ENCODE results near the gene FAM117A. TPM values are rescaled to one million over a fixed set of nuclear protein-coding genes. Genes with fewer than 3 reads are reported as not detected.

The FAM117A gene
- total and polyA plus RNA-seq, 2 donors (not counting 3 experiments of a cell fraction or from before 2014, with no cell fraction given) = 12.2 to 24.1 TPM

GRCh38 chr17:49748223-49748622, 15.7 kb downstream of the FAM117A start:
- FAIRE-seq (no peak), DNase-seq (ENCODE audit: low read depth, low spot score) (no peak)
- Histone ChIP-seq H2AFZ (ENCODE audit: low read depth, low read length) (no peak overlapping the region), H3K4me1 (ENCODE audit: control insufficient read depth, extremely low read depth, insufficient read depth, low read length) (no peaks in the 10 kb centered on the region), H3K9me1 (replicated peaks; ENCODE audit: control insufficient read depth, extremely low read depth, insufficient read depth, low read length) (no peaks in the 10 kb centered on the region), H3K9ac (replicated peaks; ENCODE audit: extremely low read depth, insufficient read depth, low read length) (no peak overlapping the region), H3K36me3 (ENCODE audit: control insufficient read depth in 2 of 2, extremely low read depth in 1 of 2, insufficient read depth in 2 of 2, low read length in 2 of 2) (peaks cover 0 to 6% of the 10 kb centered on the region in 2 experiments), H3K27ac (ENCODE audit: insufficient read depth, low read depth, low read length) (no peak overlapping the region), H3K4me3 (replicated peaks in 1 of 3; ENCODE audit: insufficient read depth in 1 of 3, low read depth in 1 of 3, low read length in 3 of 3) (no peak overlapping the region), H4K20me1 (replicated peaks; ENCODE audit: control insufficient read depth, extremely low read depth, insufficient read depth, low read length) (no peaks in the 10 kb centered on the region), H3K9me3 (replicated peaks; ENCODE audit: control insufficient read depth, insufficient read depth, low read length) (no peaks in the 10 kb centered on the region), H3K27me3 (ENCODE audit: control insufficient read depth in 2 of 2, insufficient read depth in 2 of 2, low read length in 2 of 2) (no peaks in the 10 kb centered on the region), H3K79me2 (ENCODE audit: control insufficient read depth, insufficient read depth, low read length) (no peaks in the 10 kb centered on the region), H3K4me2 (ENCODE audit: insufficient read depth, low read length) (no peak overlapping the region)
- no peak for TF ChIP-seq JUN (IDR thresholded peaks at IDR 0.05; ENCODE audit: borderline replicate concordance, insufficient read depth, insufficient read length, low read depth)
- TF ChIP-seq, protein P1, sequence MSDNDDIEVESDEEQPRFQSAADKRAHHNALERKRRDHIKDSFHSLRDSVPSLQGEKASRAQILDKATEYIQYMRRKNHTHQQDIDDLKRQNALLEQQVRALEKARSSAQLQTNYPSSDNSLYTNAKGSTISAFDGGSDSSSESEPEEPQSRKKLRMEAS (IDR thresholded peaks at IDR 0.05; ENCODE audit: insufficient read depth, insufficient read length) = no peak
- TF ChIP-seq POLR2AphosphoS5 (IDR thresholded peaks at IDR 0.05; ENCODE audit: insufficient read depth, low read depth, low read length) = no peak
- TF ChIP-seq EZH2 (IDR thresholded peaks at IDR 0.05; ENCODE audit: borderline replicate concordance, low read depth, low read length, severe bottlenecking) = no peak
- TF ChIP-seq MYC (IDR thresholded peaks at IDR 0.05; ENCODE audit: low read depth, low read length) = no peak
- no peak for TF ChIP-seq GATA2 (IDR thresholded peaks at IDR 0.05; ENCODE audit: insufficient read depth, insufficient read length, low read depth, low read length)
- TF ChIP-seq POLR2A (IDR thresholded peaks at IDR 0.05; ENCODE audit: low read depth, low read length) = no peak
- TF ChIP-seq, protein P2, sequence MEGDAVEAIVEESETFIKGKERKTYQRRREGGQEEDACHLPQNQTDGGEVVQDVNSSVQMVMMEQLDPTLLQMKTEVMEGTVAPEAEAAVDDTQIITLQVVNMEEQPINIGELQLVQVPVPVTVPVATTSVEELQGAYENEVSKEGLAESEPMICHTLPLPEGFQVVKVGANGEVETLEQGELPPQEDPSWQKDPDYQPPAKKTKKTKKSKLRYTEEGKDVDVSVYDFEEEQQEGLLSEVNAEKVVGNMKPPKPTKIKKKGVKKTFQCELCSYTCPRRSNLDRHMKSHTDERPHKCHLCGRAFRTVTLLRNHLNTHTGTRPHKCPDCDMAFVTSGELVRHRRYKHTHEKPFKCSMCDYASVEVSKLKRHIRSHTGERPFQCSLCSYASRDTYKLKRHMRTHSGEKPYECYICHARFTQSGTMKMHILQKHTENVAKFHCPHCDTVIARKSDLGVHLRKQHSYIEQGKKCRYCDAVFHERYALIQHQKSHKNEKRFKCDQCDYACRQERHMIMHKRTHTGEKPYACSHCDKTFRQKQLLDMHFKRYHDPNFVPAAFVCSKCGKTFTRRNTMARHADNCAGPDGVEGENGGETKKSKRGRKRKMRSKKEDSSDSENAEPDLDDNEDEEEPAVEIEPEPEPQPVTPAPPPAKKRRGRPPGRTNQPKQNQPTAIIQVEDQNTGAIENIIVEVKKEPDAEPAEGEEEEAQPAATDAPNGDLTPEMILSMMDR (IDR thresholded peaks at IDR 0.05; ENCODE audit: extremely low read depth in 1 of 2, insufficient read depth in 1 of 2, low read depth in 1 of 2, low read length in 2 of 2) = no peak
- TF ChIP-seq FOS (IDR thresholded peaks at IDR 0.05; ENCODE audit: borderline replicate concordance, insufficient read depth, low read length) = no peak
- dilution Hi-C loops (cut with MboI; ENCODE audit: extremely low pct_ligation_motif_present, low sequenced_read_pairs) = no loop called here
- CTCF ChIA-PET = interaction anchor here (1.2 to 2.3 kb wide), 3 partner anchors 8 to 40 kb away, joined by 4 to 11 read pairs (median 4); partner anchors contain the start of gene SLC35B1
- intact Hi-C loops (cut with micrococcal nuclease) = no loop called here
- BruUV-seq (replicated peaks) = no TSS peak
- POLR2A ChIA-PET = no interaction called here

Measured in endothelial cell of umbilical vein (primary cell).